ENCODE results near the gene DLG2. TPM values are rescaled to one million over a fixed set of nuclear protein-coding genes. Genes with fewer than 3 reads are reported as not detected.
A peak's percentile ranks its signal among the peaks of the same experiment; 100 is the strongest.

The DLG2 gene
- total RNA-seq, 1 donor from 2014 or later, result 1.8 TPM

DNA sequence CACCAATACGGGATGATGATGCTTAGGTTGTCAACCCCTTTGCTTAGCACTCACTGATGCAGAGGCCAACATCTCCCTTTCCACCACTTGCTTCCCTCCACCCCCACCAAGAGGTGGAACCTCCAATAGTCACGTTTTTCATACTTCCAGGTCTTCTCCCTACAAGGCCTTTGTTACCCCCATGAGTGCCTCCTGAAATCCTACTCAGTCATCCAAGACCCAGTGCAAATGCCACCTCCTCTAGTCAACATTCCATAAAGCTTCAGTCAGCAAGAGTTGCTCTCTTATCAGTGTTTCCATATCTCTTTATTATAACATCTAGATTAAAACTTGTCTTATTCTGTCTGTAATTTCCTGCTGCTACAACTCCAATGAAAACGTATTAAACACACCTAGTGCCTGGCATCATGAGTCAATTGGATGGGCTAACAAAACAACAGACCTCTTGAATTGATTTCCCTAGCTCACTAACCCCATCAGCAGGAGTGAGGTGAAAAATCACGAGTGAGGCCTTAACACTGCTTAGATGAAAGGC, 1970.3 kb downstream of the DLG2 start:
- Histone ChIP-seq H3K36me3 (ENCODE audit: insufficient read depth, low read length) (no peaks in the 10 kb centered on the region), H3K27ac (ENCODE audit: low read depth, low read length) (no peak overlapping the region), H3K9me3 (ENCODE audit: insufficient read depth, low read depth, low read length) (no peaks in the 10 kb centered on the region), H4K20me1 (ENCODE audit: insufficient read depth, low read length) (no peaks in the 10 kb centered on the region), H3K4me2 (ENCODE audit: low read length) (no peak overlapping the region), H3K27me3 (ENCODE audit: insufficient read depth, low read length) (no peaks in the 10 kb centered on the region), H2AFZ (ENCODE audit: low read depth, low read length) (no peak overlapping the region), H3K79me2 (ENCODE audit: insufficient read depth, low read length) (no peaks in the 10 kb centered on the region), H3K4me3 (ENCODE audit: insufficient read depth, low read depth, low read length) (no peak overlapping the region), H3K4me1 (ENCODE audit: insufficient read depth, low read length) (no peaks in the 10 kb centered on the region), H3K9ac (ENCODE audit: low read length) (no peak overlapping the region)
- peak; percentile 22 for DNase-seq (ENCODE audit: low read depth)
- H3K4me3 Mint-ChIP-seq (ENCODE audit: unreplicated experiment), result no peak overlapping the region
- H3K4me1 Mint-ChIP-seq (ENCODE audit: low read depth, unreplicated experiment), result peaks cover 8% of the 10 kb centered on the region
- H3K27me3 Mint-ChIP-seq (ENCODE audit: low read depth, unreplicated experiment), result peaks cover 2% of the 10 kb centered on the region
- no peaks in the 10 kb centered on the region for H3K36me3 Mint-ChIP-seq (ENCODE audit: low read depth, unreplicated experiment)
- no peak for FAIRE-seq
- TF ChIP-seq, protein P1, sequence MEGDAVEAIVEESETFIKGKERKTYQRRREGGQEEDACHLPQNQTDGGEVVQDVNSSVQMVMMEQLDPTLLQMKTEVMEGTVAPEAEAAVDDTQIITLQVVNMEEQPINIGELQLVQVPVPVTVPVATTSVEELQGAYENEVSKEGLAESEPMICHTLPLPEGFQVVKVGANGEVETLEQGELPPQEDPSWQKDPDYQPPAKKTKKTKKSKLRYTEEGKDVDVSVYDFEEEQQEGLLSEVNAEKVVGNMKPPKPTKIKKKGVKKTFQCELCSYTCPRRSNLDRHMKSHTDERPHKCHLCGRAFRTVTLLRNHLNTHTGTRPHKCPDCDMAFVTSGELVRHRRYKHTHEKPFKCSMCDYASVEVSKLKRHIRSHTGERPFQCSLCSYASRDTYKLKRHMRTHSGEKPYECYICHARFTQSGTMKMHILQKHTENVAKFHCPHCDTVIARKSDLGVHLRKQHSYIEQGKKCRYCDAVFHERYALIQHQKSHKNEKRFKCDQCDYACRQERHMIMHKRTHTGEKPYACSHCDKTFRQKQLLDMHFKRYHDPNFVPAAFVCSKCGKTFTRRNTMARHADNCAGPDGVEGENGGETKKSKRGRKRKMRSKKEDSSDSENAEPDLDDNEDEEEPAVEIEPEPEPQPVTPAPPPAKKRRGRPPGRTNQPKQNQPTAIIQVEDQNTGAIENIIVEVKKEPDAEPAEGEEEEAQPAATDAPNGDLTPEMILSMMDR (IDR thresholded peaks at IDR 0.05; ENCODE audit: insufficient read depth, low read depth, low read length), result no peak
- TF ChIP-seq EZH2 (IDR thresholded peaks at IDR 0.05; ENCODE audit: insufficient read depth, low read length), result no peak
- H3K27ac Mint-ChIP-seq (ENCODE audit: unreplicated experiment), result no peak overlapping the region
- H3K9me3 Mint-ChIP-seq (ENCODE audit: unreplicated experiment), result peaks cover 2% of the 10 kb centered on the region

DNA sequence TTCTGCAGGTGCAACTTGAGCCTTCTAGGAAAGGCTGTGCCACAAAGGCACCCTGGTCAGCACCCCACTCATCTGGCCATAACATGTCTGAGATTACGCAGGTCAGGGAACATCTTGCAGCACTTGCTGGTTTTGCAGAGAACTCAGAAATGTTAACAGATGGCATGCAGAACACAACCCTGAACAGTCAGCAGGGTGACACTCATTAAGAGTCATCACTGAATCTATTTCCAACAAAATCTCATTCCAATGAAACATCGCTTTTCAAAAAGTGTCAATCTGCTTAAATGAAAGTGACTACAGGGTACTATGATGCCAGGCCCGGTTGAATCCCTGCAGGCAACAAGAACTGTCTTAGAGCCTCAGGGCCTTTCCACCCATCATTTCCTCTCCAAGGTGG, 1971.2 kb downstream of the DLG2 start:
- peaks cover 2% of the 10 kb centered on the region for H3K27me3 Mint-ChIP-seq (ENCODE audit: low read depth, unreplicated experiment)
- Histone ChIP-seq H3K4me1 (ENCODE audit: insufficient read depth, low read length) (no peaks in the 10 kb centered on the region), H4K20me1 (ENCODE audit: insufficient read depth, low read length) (no peaks in the 10 kb centered on the region), H3K9ac (ENCODE audit: low read length) (no peak overlapping the region), H3K9me3 (ENCODE audit: insufficient read depth, low read depth, low read length) (no peaks in the 10 kb centered on the region), H3K79me2 (ENCODE audit: insufficient read depth, low read length) (no peaks in the 10 kb centered on the region), H3K27ac (ENCODE audit: low read depth, low read length) (no peak overlapping the region), H3K36me3 (ENCODE audit: insufficient read depth, low read length) (no peaks in the 10 kb centered on the region), H3K4me3 (ENCODE audit: insufficient read depth, low read depth, low read length) (no peak overlapping the region), H3K27me3 (ENCODE audit: insufficient read depth, low read length) (no peaks in the 10 kb centered on the region), H2AFZ (ENCODE audit: low read depth, low read length) (no peak overlapping the region), H3K4me2 (ENCODE audit: low read length) (no peak overlapping the region)
- FAIRE-seq, result no peak
- no peak overlapping the region for H3K4me3 Mint-ChIP-seq (ENCODE audit: unreplicated experiment)
- no peaks in the 10 kb centered on the region for H3K36me3 Mint-ChIP-seq (ENCODE audit: low read depth, unreplicated experiment)
- DNase-seq (ENCODE audit: low read depth), result no peak
- H3K4me1 Mint-ChIP-seq (ENCODE audit: low read depth, unreplicated experiment), result peaks cover 4% of the 10 kb centered on the region
- peaks cover 2% of the 10 kb centered on the region for H3K9me3 Mint-ChIP-seq (ENCODE audit: unreplicated experiment)
- TF ChIP-seq, protein P1 (IDR thresholded peaks at IDR 0.05; ENCODE audit: insufficient read depth, low read depth, low read length), result no peak
- no peak for TF ChIP-seq EZH2 (IDR thresholded peaks at IDR 0.05; ENCODE audit: insufficient read depth, low read length)
- no peak overlapping the region for H3K27ac Mint-ChIP-seq (ENCODE audit: unreplicated experiment)

DNA sequence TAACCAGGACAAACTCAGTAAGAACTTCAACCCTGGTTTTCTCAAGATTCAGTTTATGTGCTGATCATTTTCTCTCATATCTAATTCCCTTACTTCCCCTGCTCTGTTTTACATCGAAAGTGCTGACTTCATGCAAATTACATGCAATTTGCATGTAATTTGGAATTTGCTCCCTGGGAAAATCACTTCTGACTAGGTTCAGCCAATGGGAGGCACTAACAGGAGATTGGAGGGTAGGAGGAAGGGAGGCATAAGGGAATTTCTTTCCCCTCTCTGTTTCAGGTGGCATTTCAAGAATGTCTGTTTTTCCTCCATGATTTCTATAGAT, 1977.7 kb downstream of the DLG2 start:
- no peak overlapping the region for H3K4me3 ChIP-seq (ENCODE audit: insufficient read depth, low read depth, low read length)
- Mint-ChIP-seq H3K9me3 (ENCODE audit: unreplicated experiment) (peaks cover 2% of the 10 kb centered on the region), H3K4me3 (ENCODE audit: unreplicated experiment) (no peak overlapping the region), H3K27ac (ENCODE audit: unreplicated experiment) (no peak overlapping the region), H3K27me3 (ENCODE audit: low read depth, unreplicated experiment) (peaks cover 7% of the 10 kb centered on the region), H3K4me1 (ENCODE audit: low read depth, unreplicated experiment) (peaks cover 9% of the 10 kb centered on the region), H3K36me3 (ENCODE audit: low read depth, unreplicated experiment) (no peaks in the 10 kb centered on the region)
- no peaks in the 10 kb centered on the region for H3K27me3 ChIP-seq (ENCODE audit: insufficient read depth, low read length)
- H2AFZ ChIP-seq (ENCODE audit: low read depth, low read length), result no peak overlapping the region
- TF ChIP-seq EZH2 (IDR thresholded peaks at IDR 0.05; ENCODE audit: insufficient read depth, low read length), result no peak
- TF ChIP-seq, protein P1 (IDR thresholded peaks at IDR 0.05; ENCODE audit: insufficient read depth, low read depth, low read length), result no peak
- H3K9me3 ChIP-seq (ENCODE audit: insufficient read depth, low read depth, low read length), result no peaks in the 10 kb centered on the region
- H3K79me2 ChIP-seq (ENCODE audit: insufficient read depth, low read length), result no peaks in the 10 kb centered on the region
- H3K4me2 ChIP-seq (ENCODE audit: low read length), result no peak overlapping the region
- H4K20me1 ChIP-seq (ENCODE audit: insufficient read depth, low read length), result no peaks in the 10 kb centered on the region
- DNase-seq (ENCODE audit: low read depth) (no peak), FAIRE-seq (no peak)
- H3K4me1 ChIP-seq (ENCODE audit: insufficient read depth, low read length), result no peaks in the 10 kb centered on the region
- H3K36me3 ChIP-seq (ENCODE audit: insufficient read depth, low read length), result no peaks in the 10 kb centered on the region
- no peak overlapping the region for H3K27ac ChIP-seq (ENCODE audit: low read depth, low read length)
- H3K9ac ChIP-seq (ENCODE audit: low read length), result no peak overlapping the region
